ENCODE data around the gene KRTAP5-11.
"Not testable (repeated sequence)": the region's sequence is repeated elsewhere in the genome, so short reads cannot be mapped to it uniquely, and the experiment has no call there.

GRCh38 chr11:71604798-71605488 is 22.3 kb upstream of the KRTAP5-11 start:
- peak; percentile 45; the same call in 1 of the 2 replicates for TF ChIP-seq CTCF (conservative IDR thresholded peaks at IDR 0.05; ENCODE audit: low read length)
- not testable (repeated sequence) for TF ChIP-seq EZH2phosphoT487 (IDR thresholded peaks at IDR 0.05; ENCODE audit: borderline replicate concordance, low read depth, low read length)
